Stomach (tissue), 4 donors: ENCODE measurements around the gene ZBTB22.

Experiments
- POLR2A ChIP-seq, 4 donors: fragments of 450-650 bp; IDR thresholded peaks; one replicate each; pipeline ENCODE4 v1.6.1; 2016; ENCODE audit warnings: antibody characterized with exemption in 4 of 4, control low read depth in 2 of 4, mild to moderate bottlenecking in 1 of 4, moderate library complexity in 1 of 4
- POLR2AphosphoS5 ChIP-seq, 3 donors: sonication (generic); formaldehyde crosslinking; IDR thresholded peaks; one replicate each; pipeline ENCODE4 v1.6.1; 2016; ENCODE audit warnings: antibody characterized with exemption in 3 of 3

DNA sequence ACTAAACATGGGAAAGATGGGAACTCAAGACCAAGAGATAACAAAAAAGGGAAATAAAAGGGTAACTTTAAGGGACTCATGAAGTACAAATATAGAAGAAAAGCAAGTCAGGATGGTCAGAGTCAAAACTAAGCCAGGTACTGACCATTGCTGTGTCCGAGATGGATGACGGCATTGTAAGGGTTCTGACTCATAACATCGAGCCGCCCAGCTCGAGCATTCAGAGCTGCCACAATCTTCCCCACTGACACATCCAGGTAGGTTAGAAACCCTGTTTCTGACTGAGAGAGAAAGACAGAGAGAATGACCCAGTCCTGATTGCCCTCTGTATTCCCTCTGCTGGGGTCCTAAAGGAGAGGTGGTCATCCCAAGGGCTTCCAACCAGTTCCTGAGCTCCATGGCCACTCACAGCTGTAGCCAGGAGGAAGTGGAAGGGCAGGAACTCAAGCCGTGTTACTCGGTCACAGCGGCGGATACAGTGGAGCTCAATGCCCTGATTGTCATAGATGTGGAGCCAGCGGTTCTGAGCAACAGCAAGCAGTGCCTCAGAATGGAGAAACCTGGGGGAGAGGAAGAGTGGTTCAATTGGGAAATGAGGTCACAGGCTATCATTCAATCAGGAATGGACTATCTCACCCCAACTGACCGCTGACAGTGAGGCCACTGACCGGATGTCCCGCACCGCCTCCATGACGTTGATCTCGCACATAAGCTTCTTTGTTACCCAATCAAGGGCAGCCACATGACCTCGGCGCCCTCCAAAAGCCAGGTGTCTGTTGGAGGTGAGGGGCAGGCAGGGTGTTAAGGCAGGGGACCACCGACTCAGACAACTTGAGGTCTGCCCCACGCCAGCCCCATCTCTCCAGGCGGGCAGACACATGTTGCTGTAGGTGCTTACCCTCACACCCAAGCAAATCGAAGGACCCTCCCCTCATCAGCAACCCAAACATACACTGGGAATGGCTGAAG is 30.3 kb downstream of the ZBTB22 start:
- TF ChIP-seq POLR2A (IDR thresholded peaks at IDR 0.05) (no peak), POLR2AphosphoS5 (IDR thresholded peaks at IDR 0.05) (no peak)
